K562 (cell line): ENCODE results near the gene AMIGO1. TPM values are rescaled to one million over a fixed set of nuclear protein-coding genes. Genes with fewer than 3 reads are reported as not detected.

ENCODE experiments used
- BCLAF1 ChIP-seq, 2 experiments: fragments of 450-650 bp in 1 of 2; IDR thresholded peaks; 2 replicates each; pipeline ENCODE4 v1.6.1; 2011 to 2017; ENCODE audit warnings: low read depth in 2 of 2, antibody characterized with exemption in 1 of 2, borderline replicate concordance in 1 of 2, low read length in 1 of 2, mild to moderate bottlenecking in 1 of 2, mixed read lengths in 1 of 2; ENCODE audit not compliant: control insufficient read depth in 1 of 2
- BMI1 ChIP-seq: fragments of 150-350 bp; IDR thresholded peaks from 2 replicates; pipeline ENCODE4 v1.6.1; 2014; ENCODE audit warnings: low read length
- CCAR2 ChIP-seq: fragments of 200-400 bp; formaldehyde crosslinking; IDR thresholded peaks from 2 replicates; pipeline ENCODE4 v1.6.1; 2017; ENCODE audit warnings: mild to moderate bottlenecking, low read depth, low read length
- CREB3L1 ChIP-seq: fragments of 450-650 bp; IDR thresholded peaks from 2 replicates; pipeline ENCODE4 v1.6.1; 2014; ENCODE audit warnings: low read depth, mild to moderate bottlenecking, moderate library complexity, borderline replicate concordance
- DEAF1 ChIP-seq: fragments of 450-650 bp; formaldehyde crosslinking; IDR thresholded peaks from 2 replicates; pipeline ENCODE4 v1.4.0; 2020; ENCODE audit warnings: mild to moderate bottlenecking, moderate library complexity
- HDAC8 ChIP-seq: fragments of 450-650 bp; IDR thresholded peaks from 2 replicates; pipeline ENCODE4 v1.6.1; 2016; ENCODE audit warnings: mild to moderate bottlenecking, missing genetic modification characterization, moderate library complexity, missing compliant biosample characterization
- HNRNPK ChIP-seq: fragments of 200-400 bp; formaldehyde crosslinking; IDR thresholded peaks from one replicate; pipeline ENCODE4 v1.6.1; 2018; ENCODE audit warnings: mild to moderate bottlenecking, low read depth, low read length; ENCODE audit not compliant: poor library complexity, severe bottlenecking
- HNRNPLL ChIP-seq: fragments of 200-400 bp; formaldehyde crosslinking; IDR thresholded peaks from 2 replicates; pipeline ENCODE4 v1.6.1; 2017; ENCODE audit warnings: low read length, low read depth, mild to moderate bottlenecking; ENCODE audit not compliant: poor library complexity, severe bottlenecking
- JUNB ChIP-seq: fragments of 450-650 bp; formaldehyde crosslinking; conservative IDR thresholded peaks from 2 replicates; pipeline ENCODE4 v1.4.0; 2020; ENCODE audit warnings: mild to moderate bottlenecking
- JUND ChIP-seq, 2 experiments: IDR thresholded peaks; 2 replicates in 1 of 2; 3 replicates in 1 of 2; pipeline ENCODE4 v1.6.1; 2011; ENCODE audit warnings: borderline replicate concordance in 2 of 2, low read depth in 2 of 2, low read length in 2 of 2, improper control_type of control experiment in 1 of 2, missing biosample characterization in 1 of 2, missing genetic modification characterization in 1 of 2, missing genetic modification reagents in 1 of 2
- SRSF7 ChIP-seq: fragments of 200-400 bp; formaldehyde crosslinking; optimal IDR thresholded peaks from 2 replicates; pipeline ENCODE3; 2017; ENCODE audit warnings: mild to moderate bottlenecking, low read depth, low read length
- STAT5A ChIP-seq: IDR thresholded peaks from 2 replicates; pipeline ENCODE4 v1.6.1; 2012; ENCODE audit warnings: low read length, inconsistent platforms, borderline replicate concordance
- TCF7L2 ChIP-seq: fragments of 150-350 bp; IDR thresholded peaks from 2 replicates; pipeline ENCODE4 v1.6.1; 2016; ENCODE audit warnings: low read depth, mild to moderate bottlenecking, low read length, moderate library complexity
- ZBTB49 ChIP-seq: sonication (generic); formaldehyde crosslinking; IDR thresholded peaks from 2 replicates; pipeline ENCODE4 v1.8.0; 2022; ENCODE audit warnings: missing genetic modification reagents, mild to moderate bottlenecking, borderline replicate concordance
- ZNF24 ChIP-seq: fragments of 450-650 bp; IDR thresholded peaks from 2 replicates; pipeline ENCODE4 v1.6.1; 2016
- ZNF431 ChIP-seq: sonication (generic); formaldehyde crosslinking; IDR thresholded peaks from 2 replicates; pipeline ENCODE4 v1.8.0; 2022; ENCODE audit warnings: mild to moderate bottlenecking, missing genetic modification reagents
- ZNF583 ChIP-seq: fragments of 250-450 bp; sonication (Bioruptor Pico); IDR thresholded peaks from 2 replicates; pipeline ENCODE4 v1.4.0; 2020
- polyA plus RNA-seq, 8 experiments: library from polyadenylated mRNA; depleted of rRNA in 4 of 8; stranded (reverse) in 5 of 8; unstranded in 3 of 8; fragments of >200 nt; fragmentation: Nextera tagmentation in 2 of 8; fragmentation: Illumina TruSeq in 1 of 8; extraction: Ambion mirVana in 2 of 8; extraction: Trizol in 1 of 8; gene quantifications; 2 replicates each; pipeline versions ENCODE4 v1.2.1 to v1.2.3, GENCODE V29; 2011 to 2014; ENCODE audit warnings: inconsistent platforms in 1 of 8, missing spikeins in 1 of 8
- total RNA-seq, 7 experiments: library from RNA; depleted of rRNA in 6 of 7; stranded (reverse); fragments of >200 nt in 6 of 7; fragmentation: Illumina TruSeq in 2 of 7; extraction: Trizol in 2 of 7; gene quantifications; 2 replicates each; pipeline versions ENCODE4 v1.2.1 to v1.2.3, GENCODE V29; 2011 to 2021; ENCODE audit warnings: low replicate concordance in 1 of 7

Gene AMIGO1
- total and polyA plus RNA-seq, 9 of the 15 experiments (the other 6 are each of a cell fraction or from before 2014, with no cell fraction given), result 0.24 to 1.0 (median 0.54) TPM

GRCh38 chr1:109548321-109549267, 39.1 kb upstream of the AMIGO1 start, which contains the start of gene GNAI3 (continued):
- peak; percentile 65; the same call in 1 of the 2 replicates for TF ChIP-seq CREB3L1
- TF ChIP-seq ZNF24, result peak; percentile 27; the same call in 1 of the 2 replicates
- TF ChIP-seq HDAC8 (tag), result no peak
- no peak for TF ChIP-seq ZNF583 (CRISPR knock-in tag)
- no peak for TF ChIP-seq JUNB (CRISPR knock-in tag)
- TF ChIP-seq HNRNPK, result no peak
- TF ChIP-seq TCF7L2, result no peak
- no peak for TF ChIP-seq DEAF1 (CRISPR knock-in tag)
- TF ChIP-seq CCAR2, result no peak
- no peak for TF ChIP-seq ZBTB49
- TF ChIP-seq STAT5A, result no peak
- TF ChIP-seq HNRNPLL, result peak; percentile 98
- TF ChIP-seq SRSF7, result no peak
- TF ChIP-seq BCLAF1 (IDR thresholded peaks at IDR 0.05; ENCODE audit: borderline replicate concordance in 1 of 2, control insufficient read depth in 1 of 2, low read depth in 2 of 2, low read length in 1 of 2), result no peak
- no peak for TF ChIP-seq BMI1
- TF ChIP-seq ZNF431 (CRISPR knock-in tag), result 0 out of 2 replicates have a peak, but pooled peaks have one; percentile 54
- peak; percentile 63; the same call in 1 of the 2 replicates for TF ChIP-seq JUND (IDR thresholded peaks at IDR 0.05; ENCODE audit: borderline replicate concordance, low read depth, low read length)
- TF ChIP-seq JUND (tag; IDR thresholded peaks at IDR 0.05; ENCODE audit: borderline replicate concordance, low read depth, low read length), result peak; percentile 20; the same call in 1 of the 3 replicates
